CD14-positive monocyte (primary cell): Measurements from ENCODE around the gene ZNF423. TPM values are rescaled to one million over a fixed set of nuclear protein-coding genes. Genes with fewer than 3 reads are reported as not detected.

Source experiments
- DNase-seq, 3 donors: peaks; one replicate each; pipeline ENCODE4 v3.0.0-alpha.2; 2011 to 2022
- H2AFZ ChIP-seq: 2 replicates; pipeline ENCODE4 v1.6.0; 2012; ENCODE audit warnings: mild to moderate bottlenecking, low read depth, low read length, inconsistent platforms; ENCODE audit not compliant: insufficient read depth, poor library complexity, severe bottlenecking
- H3K27ac ChIP-seq, 2 donors: 1 replicate in 1 of 2; 2 replicates in 1 of 2; pipeline ENCODE4 v1.5.1; 2012 to 2013; ENCODE audit warnings: low read length in 2 of 2, control low read depth in 1 of 2, inconsistent platforms in 1 of 2, low read depth in 1 of 2, mild to moderate bottlenecking in 1 of 2
- H3K27me3 ChIP-seq, 2 donors: one replicate each; pipeline versions ENCODE4 v1.6.0 to v1.6.1; 2011 to 2013; ENCODE audit warnings: low read length in 2 of 2; ENCODE audit not compliant: control insufficient read depth in 2 of 2, insufficient read depth in 2 of 2
- H3K36me3 ChIP-seq, 2 donors: replicated peaks in 1 of 2; 1 replicate in 1 of 2; 2 replicates in 1 of 2; pipeline versions ENCODE4 v1.5.1 to v1.6.1; 2012 to 2013; ENCODE audit warnings: low read length in 2 of 2, control low read depth in 1 of 2, inconsistent platforms in 1 of 2, mild to moderate bottlenecking in 1 of 2; ENCODE audit not compliant: insufficient read depth in 2 of 2, control insufficient read depth in 1 of 2
- H3K4me1 ChIP-seq, 2 donors: 1 replicate in 1 of 2; 2 replicates in 1 of 2; pipeline versions ENCODE4 v1.5.1 to v1.6.1; 2012 to 2013; ENCODE audit warnings: low read length in 2 of 2, control low read depth in 1 of 2, inconsistent platforms in 1 of 2, mild to moderate bottlenecking in 1 of 2, moderate library complexity in 1 of 2; ENCODE audit not compliant: insufficient read depth in 2 of 2, control insufficient read depth in 1 of 2
- H3K4me2 ChIP-seq: replicated peaks from 2 replicates; pipeline ENCODE3; 2012; ENCODE audit warnings: low read length, moderate library complexity, mild to moderate bottlenecking; ENCODE audit not compliant: poor library complexity, severe bottlenecking; ENCODE audit errors: extremely low read depth
- H3K4me3 ChIP-seq, 3 experiments: fragments of 200-600 bp in 1 of 3; sonication (generic) in 1 of 3; replicated peaks in 1 of 3; 1 replicate in 2 of 3; 2 replicates in 1 of 3; pipeline ENCODE4 v1.5.1; 2011 to 2013; ENCODE audit warnings: low read length in 3 of 3, mild to moderate bottlenecking in 3 of 3, control low read depth in 2 of 3, low read depth in 2 of 3, inconsistent platforms in 1 of 3, moderate library complexity in 1 of 3
- H3K79me2 ChIP-seq: 2 replicates; pipeline ENCODE4 v1.6.0; 2012; ENCODE audit warnings: mild to moderate bottlenecking, control low read depth, inconsistent platforms, low read length, moderate library complexity; ENCODE audit not compliant: insufficient read depth
- H3K9ac ChIP-seq: 2 replicates; pipeline ENCODE4 v1.6.0; 2017; ENCODE audit warnings: low read length, mild to moderate bottlenecking; ENCODE audit not compliant: insufficient read depth, poor library complexity, severe bottlenecking
- H3K9me3 ChIP-seq, 2 donors: replicated peaks in 1 of 2; 1 replicate in 1 of 2; 2 replicates in 1 of 2; pipeline versions ENCODE4 v1.5.1 to v1.6.1; 2012 to 2013; ENCODE audit warnings: low read length in 2 of 2, control low read depth in 1 of 2; ENCODE audit not compliant: control insufficient read depth in 1 of 2, insufficient read depth in 1 of 2
- H4K20me1 ChIP-seq: 2 replicates; pipeline ENCODE4 v1.6.0; 2012; ENCODE audit warnings: mild to moderate bottlenecking, low read length, control low read depth, moderate library complexity; ENCODE audit not compliant: insufficient read depth
- H3K27ac Mint-ChIP-seq, 7 donors: one replicate each; pipeline ENCODE4 v1.8.0; 2020; ENCODE audit warnings: mild to moderate bottlenecking in 7 of 7, mixed read lengths in 7 of 7, moderate library complexity in 6 of 7, inconsistent platforms in 2 of 7
- H3K27me3 Mint-ChIP-seq, 3 donors: one replicate each; pipeline ENCODE4 v1.8.0; 2021 to 2022; ENCODE audit warnings: low read depth in 3 of 3, mild to moderate bottlenecking in 3 of 3, mixed read lengths in 3 of 3, moderate library complexity in 3 of 3, inconsistent platforms in 1 of 3
- H3K36me3 Mint-ChIP-seq, 2 donors: one replicate each; pipeline ENCODE4 v1.8.0; 2020; ENCODE audit warnings: mixed read lengths in 2 of 2, inconsistent platforms in 1 of 2, mild to moderate bottlenecking in 1 of 2
- H3K4me1 Mint-ChIP-seq: one replicate; pipeline ENCODE4 v1.8.0; 2020; ENCODE audit warnings: mild to moderate bottlenecking, mixed read lengths
- H3K4me3 Mint-ChIP-seq, 2 donors: one replicate each; pipeline ENCODE4 v1.8.0; 2020; ENCODE audit warnings: mild to moderate bottlenecking in 2 of 2, mixed read lengths in 2 of 2, moderate library complexity in 1 of 2
- H3K9me3 Mint-ChIP-seq, 7 donors: one replicate each; pipeline ENCODE4 v1.8.0; 2020 to 2022; ENCODE audit warnings: mixed read lengths in 7 of 7, mild to moderate bottlenecking in 6 of 7, moderate library complexity in 6 of 7, inconsistent platforms in 2 of 7
- CTCF ChIP-seq: fragments of 200-600 bp; IDR thresholded peaks from one replicate; pipeline ENCODE4 v1.8.0; 2022; ENCODE audit warnings: antibody characterized with exemption, mild to moderate bottlenecking
- WGBS: methylation state at CpG from one replicate; pipeline ENCODE4 v1.1.5; 2013; ENCODE audit warnings: missing lambda C conversion rate; ENCODE audit not compliant: insufficient coverage; 5-methylcytosine and 5-hydroxymethylcytosine counted together
- intact Hi-C, 2 donors: fragments of 100-400 bp; cut with micrococcal nuclease; formaldehyde crosslinking; loops; one replicate each; pipeline versions ENCODE4 v1.15.0 to v1.15.1; 2023
- polyA plus RNA-seq, 3 donors: library from polyadenylated mRNA; depleted of rRNA in 1 of 3; unstranded in 2 of 3; stranded (reverse) in 1 of 3; fragments of 300-500 nt in 2 of 3; fragments of >200 nt in 1 of 3; fragmentation: Illumina TruSeq in 2 of 3; gene quantifications; 1 replicate in 2 of 3; 2 replicates in 1 of 3; pipeline ENCODE4 v1.2.3, GENCODE V29; 2012 to 2021

Gene ZNF423
- polyA plus RNA-seq, 3 donors, result not detected

DNA sequence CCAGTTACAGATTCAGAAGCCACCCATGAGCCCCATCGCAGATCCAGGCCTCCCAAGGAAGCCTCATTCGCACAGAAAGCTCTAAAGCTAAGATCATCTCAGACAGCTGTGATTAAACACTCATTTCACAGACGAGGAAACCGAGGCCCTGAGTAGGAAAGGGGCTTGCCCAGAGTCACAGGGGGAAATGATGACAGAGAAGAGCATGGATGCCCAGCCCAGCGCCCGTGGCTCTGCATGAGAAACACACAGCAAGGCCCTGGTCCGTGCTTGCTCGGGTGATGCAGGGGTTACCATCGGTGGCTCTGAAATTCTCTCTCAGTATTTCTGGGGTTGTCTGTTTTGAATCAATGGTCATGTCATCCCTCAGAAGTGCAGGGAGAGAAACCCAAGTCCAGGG lies 372.7 kb downstream of the ZNF423 start:
- no peaks in the 10 kb centered on the region for H4K20me1 ChIP-seq
- Mint-ChIP-seq H3K36me3 (no peaks in the 10 kb centered on the region), H3K4me3 (peak overlapping the region in 1 of 2 donors; percentile 43), H3K27ac (no peak overlapping the region), H3K4me1 (peaks cover 6% of the 10 kb centered on the region), H3K27me3 (peaks cover 9 to 22% (median 13%) of the 10 kb centered on the region in 3 donors), H3K9me3 (peaks cover 0 to 2% (median 0%) of the 10 kb centered on the region in 7 donors)
- H3K9ac ChIP-seq, result no peak overlapping the region
- intact Hi-C loops, result no loop called here
- peaks cover 0 to 6% of the 10 kb centered on the region in 2 donors for H3K4me1 ChIP-seq
- H3K36me3 ChIP-seq, result no peaks in the 10 kb centered on the region
- no peak overlapping the region for H3K27ac ChIP-seq
- no peaks in the 10 kb centered on the region for H3K79me2 ChIP-seq
- WGBS, result 95% methylated on average over 3 of the region's 9 CpGs
- H3K4me3 ChIP-seq, result no peak overlapping the region
- no peaks in the 10 kb centered on the region for H3K9me3 ChIP-seq
- peaks cover 0 to 20% of the 10 kb centered on the region in 2 donors for H3K27me3 ChIP-seq
- no peak for TF ChIP-seq CTCF
- H3K4me2 ChIP-seq, result no peak overlapping the region
- no peak for DNase-seq
- H2AFZ ChIP-seq, result no peak overlapping the region

DNA sequence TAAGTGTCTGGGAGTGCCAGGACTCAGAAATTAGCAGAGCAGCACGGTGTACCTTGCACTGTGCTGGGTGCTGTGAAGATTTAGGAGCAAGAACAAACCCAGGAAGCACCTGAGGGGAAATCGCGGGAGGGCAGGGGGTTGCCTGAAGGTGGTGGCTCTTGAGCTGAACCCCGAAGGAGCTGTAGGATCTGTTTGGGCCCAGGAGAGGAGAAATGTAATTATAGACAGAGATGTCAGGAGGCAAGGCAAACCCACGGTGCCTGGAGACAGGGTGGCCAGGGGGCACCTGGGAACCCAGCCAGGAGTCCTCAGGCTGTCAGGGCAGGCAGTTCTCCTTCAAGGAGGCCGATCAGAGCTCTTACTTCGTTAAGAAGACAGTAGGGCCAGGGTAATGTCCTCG lies 373.2 kb downstream of the ZNF423 start:
- H3K4me3 Mint-ChIP-seq, result no peak overlapping the region
- whole genome bisulfite sequencing, result 35% methylated on average over 8 of the region's 8 CpGs

More for the DNA sequence above, 373.2 kb downstream of the ZNF423 start:
- H3K27ac Mint-ChIP-seq, result no peak overlapping the region
- no peaks in the 10 kb centered on the region for H3K36me3 Mint-ChIP-seq
- DNase-seq, result no peak
- TF ChIP-seq CTCF, result no peak
- peaks cover 0 to 3% (median 0%) of the 10 kb centered on the region in 7 donors for H3K9me3 Mint-ChIP-seq
- no peak overlapping the region for H3K4me3 ChIP-seq
- peaks cover 6% of the 10 kb centered on the region for H3K4me1 Mint-ChIP-seq
- no peaks in the 10 kb centered on the region for H3K9me3 ChIP-seq
- no peaks in the 10 kb centered on the region for H3K36me3 ChIP-seq
- H3K4me2 ChIP-seq, result no peak overlapping the region
- peaks cover 0 to 6% of the 10 kb centered on the region in 2 donors for H3K4me1 ChIP-seq
- no peak overlapping the region for H3K27ac ChIP-seq
- peaks cover 9 to 22% (median 12%) of the 10 kb centered on the region in 3 donors for H3K27me3 Mint-ChIP-seq
- no peak overlapping the region for H3K9ac ChIP-seq
- no peaks in the 10 kb centered on the region for H3K79me2 ChIP-seq
- H4K20me1 ChIP-seq, result no peaks in the 10 kb centered on the region
- intact Hi-C loops, result no loop called here
- H3K27me3 ChIP-seq, result peaks cover 0 to 20% of the 10 kb centered on the region in 2 donors
- H2AFZ ChIP-seq, result peak overlapping the region; percentile 37
